A549 (cell line): ENCODE measurements around the gene C1GALT1.

ENCODE experiments used
- CEBPB ChIP-seq, 2 experiments: fragments of >200 bp in 1 of 2; sonication (Bioruptor Twin) in 1 of 2; formaldehyde crosslinking in 1 of 2; IDR thresholded peaks; 2 replicates each; pipeline ENCODE4 v1.6.1; 2012 to 2016
- CTCF ChIP-seq: fragments of >200 bp; sonication (Bioruptor Twin); formaldehyde crosslinking; IDR thresholded peaks from 3 replicates; pipeline ENCODE4 v1.5.1; 2016
- EP300 ChIP-seq, 2 experiments: fragments of >200 bp; sonication (Bioruptor Twin); formaldehyde crosslinking; IDR thresholded peaks; 2 replicates in 1 of 2; 3 replicates in 1 of 2; pipeline ENCODE4 v1.6.1; 2016 to 2017
- HDAC2 ChIP-seq: fragments of 200-600 bp; sonication (generic); IDR thresholded peaks from 2 replicates; pipeline ENCODE4 v1.6.1; 2016
- MAFK ChIP-seq: fragments of 450-650 bp; IDR thresholded peaks from 2 replicates; pipeline ENCODE4 v1.6.1; 2014; ENCODE audit not compliant: partially characterized antibody
- NR3C1 ChIP-seq: fragments of >200 bp; sonication (Bioruptor Twin); formaldehyde crosslinking; IDR thresholded peaks from 3 replicates; pipeline ENCODE4 v1.6.1; 2017
- POLR2A ChIP-seq: IDR thresholded peaks from 2 replicates; pipeline ENCODE4 v1.6.1; 2012; ENCODE audit warnings: mild to moderate bottlenecking, low read length
- RAD21 ChIP-seq, 2 experiments: fragments of >200 bp in 1 of 2; sonication (Bioruptor Twin) in 1 of 2; formaldehyde crosslinking in 1 of 2; IDR thresholded peaks in 1 of 2; conservative IDR thresholded peaks in 1 of 2; 2 replicates in 1 of 2; 3 replicates in 1 of 2; pipeline ENCODE4 v1.6.1; 2012 to 2018; ENCODE audit warnings: inconsistent platforms in 1 of 2
- REST ChIP-seq: fragments of 200-600 bp; sonication (generic); IDR thresholded peaks from 2 replicates; pipeline ENCODE4 v1.6.1; 2016; ENCODE audit warnings: antibody characterized with exemption, mild to moderate bottlenecking, moderate library complexity
- SREBF2 ChIP-seq: fragments of 450-650 bp; IDR thresholded peaks from 2 replicates; pipeline ENCODE4 v1.6.1; 2014; ENCODE audit warnings: mild to moderate bottlenecking, moderate library complexity
- TF ChIP-seq, protein P1 (sequence below): fragments of 250-450 bp; sonication (Bioruptor Pico); IDR thresholded peaks from 2 replicates; pipeline ENCODE4 v1.5.0; 2021; ENCODE audit warnings: mild to moderate bottlenecking, moderate library complexity, borderline replicate concordance
- TF ChIP-seq, protein P2 (sequence below): IDR thresholded peaks from 2 replicates; pipeline ENCODE4 v1.6.1; 2012
- TF ChIP-seq, protein P3 (sequence below): fragments of 450-650 bp; IDR thresholded peaks from 2 replicates; pipeline ENCODE4 v1.6.1; 2014; ENCODE audit warnings: antibody characterized with exemption

DNA sequence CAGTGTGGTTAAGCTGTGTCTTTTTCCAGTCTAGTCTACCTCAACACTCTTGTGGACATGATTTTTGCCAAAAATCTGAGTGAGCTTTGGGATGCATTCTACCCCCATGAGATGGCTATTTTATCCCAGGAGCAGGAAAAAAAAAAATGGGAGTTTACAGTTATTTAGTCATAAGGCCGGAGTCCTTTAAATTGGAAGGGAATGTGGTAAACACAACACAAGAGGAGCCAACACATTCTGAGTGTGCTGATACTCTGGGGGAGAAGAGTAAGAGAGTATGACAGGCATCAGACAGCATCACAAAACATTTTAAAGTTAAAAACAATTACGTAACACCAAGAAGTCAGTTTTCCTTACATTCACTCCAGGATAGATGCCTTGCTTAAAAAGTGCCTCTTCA is 46.1 kb downstream of the C1GALT1 start:
- no peak for TF ChIP-seq EP300 (IDR thresholded peaks at IDR 0.05)
- TF ChIP-seq SREBF2: no peak
- no peak for TF ChIP-seq RAD21 (conservative IDR thresholded peaks at IDR 0.05 in 1 of 2, IDR thresholded peaks at IDR 0.05 in 1 of 2)
- TF ChIP-seq CTCF: no peak
- no peak for TF ChIP-seq HDAC2
- TF ChIP-seq REST: no peak
- TF ChIP-seq, protein P1, sequence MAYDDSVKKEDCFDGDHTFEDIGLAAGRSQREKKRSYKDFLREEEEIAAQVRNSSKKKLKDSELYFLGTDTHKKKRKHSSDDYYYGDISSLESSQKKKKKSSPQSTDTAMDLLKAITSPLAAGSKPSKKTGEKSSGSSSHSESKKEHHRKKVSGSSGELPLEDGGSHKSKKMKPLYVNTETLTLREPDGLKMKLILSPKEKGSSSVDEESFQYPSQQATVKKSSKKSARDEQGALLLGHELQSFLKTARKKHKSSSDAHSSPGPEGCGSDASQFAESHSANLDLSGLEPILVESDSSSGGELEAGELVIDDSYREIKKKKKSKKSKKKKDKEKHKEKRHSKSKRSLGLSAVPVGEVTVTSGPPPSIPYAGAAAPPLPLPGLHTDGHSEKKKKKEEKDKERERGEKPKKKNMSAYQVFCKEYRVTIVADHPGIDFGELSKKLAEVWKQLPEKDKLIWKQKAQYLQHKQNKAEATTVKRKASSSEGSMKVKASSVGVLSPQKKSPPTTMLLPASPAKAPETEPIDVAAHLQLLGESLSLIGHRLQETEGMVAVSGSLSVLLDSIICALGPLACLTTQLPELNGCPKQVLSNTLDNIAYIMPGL (CRISPR knock-in tag): no peak
- TF ChIP-seq MAFK: no peak
- no peak for TF ChIP-seq NR3C1
- TF ChIP-seq, protein P2, sequence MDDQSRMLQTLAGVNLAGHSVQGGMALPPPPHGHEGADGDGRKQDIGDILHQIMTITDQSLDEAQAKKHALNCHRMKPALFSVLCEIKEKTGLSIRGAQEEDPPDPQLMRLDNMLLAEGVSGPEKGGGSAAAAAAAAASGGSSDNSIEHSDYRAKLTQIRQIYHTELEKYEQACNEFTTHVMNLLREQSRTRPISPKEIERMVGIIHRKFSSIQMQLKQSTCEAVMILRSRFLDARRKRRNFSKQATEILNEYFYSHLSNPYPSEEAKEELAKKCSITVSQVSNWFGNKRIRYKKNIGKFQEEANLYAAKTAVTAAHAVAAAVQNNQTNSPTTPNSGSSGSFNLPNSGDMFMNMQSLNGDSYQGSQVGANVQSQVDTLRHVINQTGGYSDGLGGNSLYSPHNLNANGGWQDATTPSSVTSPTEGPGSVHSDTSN: no peak
- TF ChIP-seq, protein P3, sequence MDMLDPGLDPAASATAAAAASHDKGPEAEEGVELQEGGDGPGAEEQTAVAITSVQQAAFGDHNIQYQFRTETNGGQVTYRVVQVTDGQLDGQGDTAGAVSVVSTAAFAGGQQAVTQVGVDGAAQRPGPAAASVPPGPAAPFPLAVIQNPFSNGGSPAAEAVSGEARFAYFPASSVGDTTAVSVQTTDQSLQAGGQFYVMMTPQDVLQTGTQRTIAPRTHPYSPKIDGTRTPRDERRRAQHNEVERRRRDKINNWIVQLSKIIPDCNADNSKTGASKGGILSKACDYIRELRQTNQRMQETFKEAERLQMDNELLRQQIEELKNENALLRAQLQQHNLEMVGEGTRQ: no peak
- TF ChIP-seq POLR2A: no peak
- no peak for TF ChIP-seq CEBPB (IDR thresholded peaks at IDR 0.05)
